GM23338 (cell line): ENCODE data around the gene R3HDM4.

Experiments used
- CREB1 ChIP-seq: fragments of 250-450 bp; sonication (Bioruptor Pico); IDR thresholded peaks from 2 replicates; pipeline ENCODE4 v1.5.0; 2020; ENCODE audit warnings: low read depth, mild to moderate bottlenecking, moderate library complexity
- CTCF ChIP-seq, 2 experiments: fragments of 200-600 bp in 1 of 2; sonication (generic) in 1 of 2; conservative IDR thresholded peaks; 2 replicates each; pipeline versions ENCODE4 v1.5.1 to v1.6.1; 2016 to 2017; ENCODE audit warnings: antibody characterized with exemption in 2 of 2, low read depth in 2 of 2, mild to moderate bottlenecking in 2 of 2, moderate library complexity in 1 of 2
- EZH2 ChIP-seq: fragments of 200-600 bp; sonication (generic); IDR thresholded peaks from one replicate; pipeline ENCODE4 v1.8.0; 2017; ENCODE audit warnings: antibody characterized with exemption, mild to moderate bottlenecking, low read depth; ENCODE audit not compliant: unreplicated experiment
- EZH2phosphoT487 ChIP-seq: fragments of 200-600 bp; sonication (generic); IDR thresholded peaks from one replicate; pipeline ENCODE4 v1.8.1; 2018; ENCODE audit warnings: antibody characterized with exemption; ENCODE audit not compliant: unreplicated experiment
- JUNB ChIP-seq: IDR thresholded peaks from one replicate; pipeline ENCODE4 v1.6.1; 2016; ENCODE audit warnings: antibody characterized with exemption; ENCODE audit not compliant: unreplicated experiment
- NANOG ChIP-seq: IDR thresholded peaks from 2 replicates; pipeline ENCODE4 v1.6.1; 2016; ENCODE audit warnings: antibody characterized with exemption, borderline replicate concordance
- POLR2AphosphoS5 ChIP-seq: IDR thresholded peaks from 2 replicates; pipeline ENCODE4 v1.6.1; 2016; ENCODE audit warnings: antibody characterized with exemption, low read depth
- ZNF114 ChIP-seq: fragments of 250-450 bp; sonication (Bioruptor Pico); IDR thresholded peaks from 2 replicates; pipeline ENCODE4 v1.5.0; 2020; ENCODE audit warnings: mild to moderate bottlenecking, moderate library complexity
- TF ChIP-seq, protein P1 (sequence below): IDR thresholded peaks from one replicate; pipeline ENCODE4 v1.6.1; 2018; ENCODE audit warnings: antibody characterized with exemption; ENCODE audit not compliant: unreplicated experiment

GRCh38 chr19:918481-919198 lies 5.6 kb upstream of the R3HDM4 start:
- no peak for TF ChIP-seq CTCF (conservative IDR thresholded peaks at IDR 0.05; ENCODE audit: low read depth in 2 of 2)
- no peak for TF ChIP-seq ZNF114 (CRISPR knock-in tag)
- no peak for TF ChIP-seq NANOG
- TF ChIP-seq POLR2AphosphoS5, result no peak
- TF ChIP-seq, protein P1, sequence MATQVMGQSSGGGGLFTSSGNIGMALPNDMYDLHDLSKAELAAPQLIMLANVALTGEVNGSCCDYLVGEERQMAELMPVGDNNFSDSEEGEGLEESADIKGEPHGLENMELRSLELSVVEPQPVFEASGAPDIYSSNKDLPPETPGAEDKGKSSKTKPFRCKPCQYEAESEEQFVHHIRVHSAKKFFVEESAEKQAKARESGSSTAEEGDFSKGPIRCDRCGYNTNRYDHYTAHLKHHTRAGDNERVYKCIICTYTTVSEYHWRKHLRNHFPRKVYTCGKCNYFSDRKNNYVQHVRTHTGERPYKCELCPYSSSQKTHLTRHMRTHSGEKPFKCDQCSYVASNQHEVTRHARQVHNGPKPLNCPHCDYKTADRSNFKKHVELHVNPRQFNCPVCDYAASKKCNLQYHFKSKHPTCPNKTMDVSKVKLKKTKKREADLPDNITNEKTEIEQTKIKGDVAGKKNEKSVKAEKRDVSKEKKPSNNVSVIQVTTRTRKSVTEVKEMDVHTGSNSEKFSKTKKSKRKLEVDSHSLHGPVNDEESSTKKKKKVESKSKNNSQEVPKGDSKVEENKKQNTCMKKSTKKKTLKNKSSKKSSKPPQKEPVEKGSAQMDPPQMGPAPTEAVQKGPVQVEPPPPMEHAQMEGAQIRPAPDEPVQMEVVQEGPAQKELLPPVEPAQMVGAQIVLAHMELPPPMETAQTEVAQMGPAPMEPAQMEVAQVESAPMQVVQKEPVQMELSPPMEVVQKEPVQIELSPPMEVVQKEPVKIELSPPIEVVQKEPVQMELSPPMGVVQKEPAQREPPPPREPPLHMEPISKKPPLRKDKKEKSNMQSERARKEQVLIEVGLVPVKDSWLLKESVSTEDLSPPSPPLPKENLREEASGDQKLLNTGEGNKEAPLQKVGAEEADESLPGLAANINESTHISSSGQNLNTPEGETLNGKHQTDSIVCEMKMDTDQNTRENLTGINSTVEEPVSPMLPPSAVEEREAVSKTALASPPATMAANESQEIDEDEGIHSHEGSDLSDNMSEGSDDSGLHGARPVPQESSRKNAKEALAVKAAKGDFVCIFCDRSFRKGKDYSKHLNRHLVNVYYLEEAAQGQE, result no peak
- TF ChIP-seq EZH2, result no peak
- no peak for TF ChIP-seq CREB1 (CRISPR knock-in tag)
- no peak for TF ChIP-seq EZH2phosphoT487
- no peak for TF ChIP-seq JUNB
